Measurements from ENCODE around the gene PTGS2.

The PTGS2 gene

DNA sequence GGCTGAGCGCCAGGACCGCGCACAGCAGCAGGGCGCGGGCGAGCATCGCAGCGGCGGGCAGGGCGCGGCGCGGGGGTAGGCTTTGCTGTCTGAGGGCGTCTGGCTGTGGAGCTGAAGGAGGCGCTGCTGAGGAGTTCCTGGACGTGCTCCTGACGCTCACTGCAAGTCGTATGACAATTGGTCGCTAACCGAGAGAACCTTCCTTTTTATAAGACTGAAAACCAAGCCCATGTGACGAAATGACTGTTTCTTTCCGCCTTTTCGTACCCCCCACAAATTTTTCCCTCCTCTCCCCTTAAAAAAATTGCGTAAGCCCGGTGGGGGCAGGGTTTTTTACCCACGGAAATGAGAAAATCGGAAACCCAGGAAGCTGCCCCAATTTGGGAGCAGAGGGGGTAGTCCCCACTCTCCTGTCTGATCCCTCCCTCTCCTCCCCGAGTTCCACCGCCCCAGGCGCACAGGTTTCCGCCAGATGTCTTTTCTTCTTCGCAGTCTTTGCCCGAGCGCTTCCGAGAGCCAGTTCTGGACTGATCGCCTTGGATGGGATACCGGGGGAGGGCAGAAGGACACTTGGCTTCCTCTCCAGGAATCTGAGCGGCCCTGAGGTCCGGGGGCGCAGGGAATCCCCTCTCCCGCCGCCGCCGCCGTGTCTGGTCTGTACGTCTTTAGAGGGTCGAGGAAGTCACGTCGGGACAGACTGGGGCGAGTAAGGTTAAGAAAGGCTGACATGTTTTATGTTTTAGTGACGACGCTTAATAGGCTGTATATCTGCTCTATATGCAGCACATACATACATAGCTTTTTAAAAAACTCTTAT is at the start of gene PTGS2:
PTGS2 (minus strand) TSS at position 179 of the 817 bp plus-strand sequence; CDS start at position 46, 133 bp downstream.
- peak; percentile 7 for DNase-seq

DNA sequence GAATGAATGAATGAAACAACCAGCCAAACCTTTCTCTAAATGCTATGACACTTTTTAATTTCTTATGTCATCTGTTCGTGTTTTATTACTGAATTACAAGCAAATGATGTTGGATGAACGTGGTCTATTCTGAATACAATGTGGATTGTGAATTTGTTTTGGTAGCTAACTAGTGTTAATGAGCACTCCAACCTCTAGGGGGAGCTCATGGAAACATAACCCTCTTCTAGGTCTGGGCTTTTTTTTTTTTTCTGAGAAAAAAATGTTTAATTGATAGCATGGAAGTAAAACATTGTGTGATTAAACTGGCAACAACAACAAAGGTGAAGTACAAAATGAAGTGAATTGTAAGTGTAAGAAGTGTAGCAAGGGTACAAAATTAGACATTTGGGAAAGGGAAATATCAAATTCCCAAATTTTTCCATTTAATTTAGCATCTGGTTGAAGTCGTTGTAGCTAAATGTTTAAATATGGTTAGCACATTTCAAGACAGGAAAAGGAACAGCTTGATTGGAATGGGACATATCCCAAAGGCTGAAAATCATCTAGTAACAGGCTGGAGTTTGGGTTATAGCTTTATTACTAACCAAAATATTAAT is 42.6 kb upstream of the PTGS2 start:
- DNase-seq, result no peak

DNA sequence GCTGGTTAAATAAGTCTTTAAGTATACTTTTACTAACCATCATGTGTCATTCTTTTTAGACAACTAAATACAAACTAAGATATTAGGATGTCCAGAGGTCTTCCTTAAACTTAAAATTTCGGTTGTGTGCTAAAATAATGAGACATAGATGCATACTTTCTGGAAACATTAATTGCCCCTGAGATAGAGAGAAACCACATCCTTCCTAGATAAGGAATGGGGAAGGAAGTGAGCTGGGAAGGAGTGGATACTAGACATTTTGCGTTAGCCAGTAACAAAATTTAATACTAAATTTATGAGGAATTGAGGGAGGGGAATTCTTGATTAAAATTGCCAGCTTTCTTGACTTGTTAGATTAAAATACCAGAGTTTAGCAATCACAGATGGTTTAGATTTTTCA is 37.1 kb upstream of the PTGS2 start:
- no peak for DNase-seq

DNA sequence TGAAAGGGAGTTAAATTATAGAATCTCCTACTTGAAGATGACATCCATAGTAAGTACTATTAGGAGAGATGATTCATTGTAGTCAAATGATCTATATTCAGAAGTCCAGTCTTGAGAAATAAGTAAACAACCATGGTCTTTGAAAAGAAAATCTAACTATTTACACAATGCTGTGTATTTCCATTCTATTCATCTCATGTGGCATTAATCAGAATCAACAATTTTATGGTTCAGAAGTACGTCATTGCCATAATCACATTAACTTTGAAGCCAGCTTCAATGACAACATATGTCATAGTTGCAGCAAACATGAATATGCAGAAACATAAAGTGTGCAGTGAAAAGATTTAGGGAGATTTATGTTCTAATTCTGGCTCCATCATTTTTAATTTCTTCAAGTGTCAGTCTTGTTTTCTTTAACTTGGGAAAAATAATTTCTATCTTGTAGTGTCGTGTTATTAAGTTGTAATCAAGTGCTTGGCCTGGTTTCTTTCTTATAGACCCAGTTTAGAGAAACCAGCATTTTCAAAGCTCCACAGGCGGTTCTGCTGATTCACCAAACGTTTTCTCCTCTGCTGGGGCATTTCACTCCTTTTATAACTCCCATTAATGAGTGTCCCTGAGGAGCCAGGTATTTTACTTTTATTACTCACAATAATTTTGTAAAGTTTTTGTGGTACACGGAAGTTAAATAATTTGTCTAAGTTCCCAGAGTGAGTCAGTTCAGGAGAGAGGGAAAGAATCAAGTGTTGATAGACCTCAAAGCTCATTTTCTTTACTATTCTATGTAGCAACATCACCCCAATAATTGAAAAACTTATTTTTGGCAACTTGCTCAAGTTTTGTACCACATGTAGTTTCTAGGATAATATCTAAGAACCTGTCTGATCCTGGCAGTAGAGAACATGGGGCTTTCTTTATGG is 35.9 kb upstream of the PTGS2 start:
- DNase-seq, result no peak

DNA sequence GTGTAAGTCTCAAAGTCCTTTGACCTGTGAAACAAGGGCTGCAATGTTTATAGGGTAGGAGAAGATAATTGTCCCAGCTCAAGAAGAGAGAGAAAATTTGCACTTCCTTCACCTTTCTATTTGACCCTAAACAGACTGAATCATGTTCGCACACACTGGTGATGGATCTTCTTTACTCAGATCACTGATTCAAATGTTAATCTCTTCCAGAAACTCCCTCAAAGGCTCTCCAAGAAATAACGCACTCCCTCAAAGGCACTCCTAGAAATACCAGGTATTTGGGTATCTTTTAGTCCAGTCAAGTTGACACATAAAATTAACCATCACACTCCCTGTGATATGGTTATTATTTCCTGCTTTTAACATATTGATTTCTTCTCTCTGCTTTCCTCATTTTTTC is 30.5 kb upstream of the PTGS2 start:
- no peak for DNase-seq

DNA sequence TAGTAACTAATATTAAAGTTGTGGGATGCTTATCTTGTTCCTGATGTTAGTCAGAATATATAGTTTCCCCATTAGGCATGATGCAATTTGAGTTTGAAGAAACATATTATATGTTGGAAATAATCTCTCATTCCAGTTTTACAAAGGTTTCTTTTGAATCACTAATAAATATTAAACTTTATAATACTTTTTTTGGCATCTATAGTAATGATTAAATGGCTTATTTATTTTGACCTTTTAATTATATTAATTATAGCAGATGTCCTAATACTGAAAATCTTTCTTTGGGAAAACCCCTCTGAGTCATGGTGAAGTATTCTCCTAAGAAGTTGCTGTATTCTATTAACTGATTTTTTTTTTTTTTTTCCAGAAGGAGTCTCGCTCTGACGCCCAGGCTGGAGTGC is 28.5 kb upstream of the PTGS2 start:
- DNase-seq, result no peak

DNA sequence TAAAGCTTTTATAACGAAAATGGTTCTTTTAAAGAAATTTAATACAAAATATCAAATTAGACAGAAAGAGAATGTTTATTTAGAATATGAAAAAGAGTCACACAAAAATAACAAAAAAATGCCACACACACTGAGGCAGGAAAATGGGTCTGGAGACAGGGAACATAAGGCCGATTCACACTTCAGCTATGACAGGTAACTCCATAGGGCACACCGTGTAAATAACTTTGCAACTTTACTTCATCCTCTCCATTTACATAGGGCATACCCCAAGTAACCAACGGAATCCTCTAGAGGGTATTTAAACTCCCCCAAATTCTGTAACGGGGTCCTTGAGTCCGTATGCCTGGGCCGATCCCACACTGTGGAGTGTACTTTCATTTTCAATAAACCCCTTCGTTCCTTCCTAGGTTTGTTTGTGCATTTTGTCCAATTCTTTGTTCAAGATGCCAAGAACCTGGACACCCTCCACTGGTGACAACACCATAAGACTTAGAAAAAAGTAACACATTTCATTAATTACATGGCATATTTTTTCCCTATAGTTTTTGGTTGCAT is 23.1 kb upstream of the PTGS2 start:
- no peak for DNase-seq

DNA sequence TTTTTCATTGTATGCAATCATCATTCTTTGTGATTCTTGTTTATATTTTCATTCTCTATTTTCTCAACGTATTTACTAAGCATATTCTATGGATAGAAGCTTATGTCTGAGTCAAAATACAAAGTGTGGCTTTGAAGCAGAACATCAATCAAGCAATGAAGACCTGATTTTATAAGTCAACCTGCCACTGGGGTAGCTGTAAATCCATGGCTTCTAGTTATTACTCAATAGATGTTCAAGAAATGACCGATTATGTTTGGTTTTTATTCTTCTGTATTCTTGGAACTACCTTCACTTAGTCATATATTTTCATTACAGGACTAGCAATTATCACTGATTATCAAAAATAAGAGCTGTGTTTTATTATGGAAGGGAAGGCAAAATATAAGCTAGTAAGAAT is 20.5 kb upstream of the PTGS2 start:
- DNase-seq, result no peak

DNA sequence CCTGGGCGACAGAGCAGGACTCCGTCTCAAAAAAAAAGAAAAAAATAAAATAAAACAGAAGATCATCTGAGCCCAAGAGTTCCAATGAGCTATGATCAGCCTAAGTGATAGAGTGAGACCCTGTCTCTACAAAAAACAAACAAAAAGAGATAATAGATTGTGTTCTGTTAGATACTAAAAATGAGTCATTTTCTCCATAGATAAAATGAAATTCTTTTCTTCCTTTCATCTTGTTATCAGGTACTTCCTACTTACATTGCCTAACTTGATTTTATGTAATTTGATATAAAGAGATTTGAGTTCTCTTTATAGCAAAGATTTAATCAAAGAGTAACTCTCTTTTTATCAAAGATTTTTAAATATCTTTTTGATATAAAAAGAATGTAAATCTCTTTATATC is 19.3 kb upstream of the PTGS2 start:
- DNase-seq, result no peak

DNA sequence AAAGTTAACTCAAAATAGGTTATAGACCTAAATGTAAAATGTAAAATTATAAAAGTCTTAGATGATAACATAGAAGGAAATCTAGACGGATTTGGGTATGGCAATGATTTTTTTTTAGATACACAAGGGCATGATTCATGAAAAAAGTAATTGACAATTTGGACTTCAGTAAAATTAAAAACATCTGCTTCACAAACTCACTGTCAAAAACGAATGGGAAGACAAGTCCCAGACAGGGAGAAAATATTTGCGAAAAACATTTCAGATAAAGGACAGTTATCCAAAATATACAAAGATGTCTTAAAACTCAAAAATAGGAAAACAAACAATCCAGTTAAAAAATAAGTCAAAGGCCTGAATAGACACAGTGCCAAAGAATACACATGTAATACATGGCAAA is 9.7 kb upstream of the PTGS2 start:
- no peak for DNase-seq

DNA sequence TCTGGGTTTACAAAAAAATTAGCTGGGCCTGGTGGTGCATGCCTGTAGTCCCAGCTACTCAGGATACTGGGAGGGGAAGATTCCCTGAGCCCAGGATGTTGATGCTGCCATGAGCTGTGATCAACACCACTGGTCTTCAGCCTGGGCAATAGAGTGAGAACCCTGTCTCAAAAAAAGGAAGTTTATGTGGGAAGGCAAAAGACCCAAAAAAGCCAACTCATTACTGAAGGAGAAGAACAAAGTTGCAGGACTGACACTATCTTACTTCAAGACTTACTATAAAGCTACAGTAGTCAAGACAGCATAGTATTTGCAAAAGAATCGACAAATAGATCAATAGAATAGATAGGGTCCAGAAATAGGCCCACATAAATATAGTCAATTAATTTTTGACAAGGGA is 9.2 kb upstream of the PTGS2 start:
- no peak for DNase-seq

DNA sequence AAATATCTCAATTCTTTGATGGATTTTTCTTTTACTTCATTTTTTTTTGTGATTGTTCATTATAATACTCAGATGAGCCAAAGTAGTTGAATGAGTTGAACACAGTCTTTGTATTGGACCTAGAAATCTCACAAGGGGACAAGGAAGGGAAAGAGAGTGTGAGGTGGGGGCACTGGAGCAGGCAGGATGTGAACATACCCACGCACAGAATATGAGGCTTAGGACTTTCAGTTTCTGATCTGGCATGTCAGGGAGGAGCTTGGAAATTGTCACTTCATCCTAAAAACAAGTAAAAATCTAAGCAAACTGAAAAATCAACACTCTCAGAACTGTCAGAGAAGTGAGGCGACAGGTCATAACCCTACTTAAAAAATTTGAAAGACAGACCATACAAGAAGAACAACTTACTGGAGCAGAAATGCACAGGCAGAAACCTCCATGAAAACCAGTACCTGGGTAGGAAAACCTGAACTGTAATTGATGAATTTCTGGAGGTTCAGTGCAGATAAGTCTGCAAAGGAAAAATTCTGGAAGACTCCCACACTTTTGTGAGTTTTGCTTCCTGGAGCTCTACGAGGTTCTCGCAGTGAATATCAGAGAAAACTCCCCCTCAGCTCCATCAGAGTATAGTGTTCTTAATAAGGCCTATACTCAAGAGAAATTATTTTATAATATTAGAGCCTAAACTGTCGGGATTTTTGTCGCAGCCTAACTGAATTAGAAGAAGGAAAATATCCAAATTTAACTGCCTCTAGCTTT is 3.6 kb upstream of the PTGS2 start:
- DNase-seq, result no peak

DNA sequence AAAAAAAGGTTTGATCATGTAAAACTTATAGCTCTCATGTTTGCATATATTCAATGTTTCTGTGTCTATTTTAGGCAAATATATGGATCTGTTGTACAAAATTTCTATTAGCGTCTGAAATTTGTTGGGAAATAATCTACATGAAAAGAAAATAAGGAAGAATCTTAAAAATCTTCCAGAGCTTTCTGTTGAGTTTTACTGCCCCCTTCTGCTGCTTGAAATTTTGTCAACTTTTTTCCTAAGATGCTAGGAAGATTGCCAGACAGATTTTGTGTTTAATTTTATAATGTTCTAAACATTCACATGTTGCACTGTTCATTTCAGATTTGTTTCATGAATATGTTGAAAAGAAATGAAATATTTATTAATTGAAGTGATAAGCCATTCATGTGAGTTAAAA is 2.5 kb upstream of the PTGS2 start:
- no peak for DNase-seq

DNA sequence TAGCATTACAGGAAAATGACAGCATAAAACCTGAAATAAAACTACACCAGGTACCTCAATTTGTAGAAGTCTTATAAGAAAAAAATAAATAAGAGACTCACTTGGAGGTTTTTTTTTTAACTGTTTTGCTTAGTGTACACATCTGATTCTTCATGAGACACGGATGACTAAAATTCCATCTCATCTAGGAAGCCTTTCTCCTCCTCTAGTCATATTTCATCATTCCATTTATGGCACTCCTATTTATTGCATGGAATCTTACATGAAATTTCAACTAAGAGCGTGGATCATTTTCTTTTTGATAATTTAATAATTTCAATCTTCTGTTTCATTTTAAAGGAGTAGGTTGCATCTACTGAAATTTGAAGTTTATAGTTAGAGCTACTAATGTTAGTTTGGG is 1.6 kb upstream of the PTGS2 start:
- no peak for DNase-seq

DNA sequence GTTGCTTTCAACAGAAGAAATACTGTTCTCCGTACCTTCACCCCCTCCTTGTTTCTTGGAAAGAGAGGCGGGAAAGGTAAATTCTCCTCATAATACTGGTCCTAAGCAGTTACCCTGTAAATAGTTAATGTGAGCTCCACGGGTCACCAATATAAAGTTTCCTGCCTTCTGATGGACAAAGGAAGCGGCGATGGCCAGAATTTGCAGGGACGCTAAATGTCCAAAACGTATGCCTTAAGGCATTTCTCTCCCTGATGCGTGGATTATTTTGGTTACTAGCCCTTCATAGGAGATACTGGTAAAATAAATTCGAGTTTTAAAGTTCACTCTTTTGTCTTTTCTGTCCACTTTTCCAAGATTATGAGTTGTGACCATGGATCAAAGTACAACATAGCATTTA is 898 bp upstream of the PTGS2 start:
- DNase-seq, result no peak

DNA sequence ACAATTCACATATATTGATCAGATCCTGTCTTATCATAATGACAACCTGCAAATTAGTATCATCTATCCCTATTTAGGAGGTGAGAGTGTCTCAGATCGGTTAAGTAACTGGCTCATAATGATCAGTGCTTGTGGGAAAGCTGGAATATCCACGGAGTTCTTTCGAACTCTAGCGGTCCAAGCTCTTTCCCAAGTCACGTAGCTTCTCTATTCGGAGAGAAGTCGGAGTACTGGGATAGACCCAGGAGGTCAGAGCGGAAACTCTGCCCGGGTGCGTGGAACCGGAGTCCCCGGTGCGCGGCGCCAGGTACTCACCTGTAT is 339 bp downstream of the PTGS2 start:
- no peak for DNase-seq

DNA sequence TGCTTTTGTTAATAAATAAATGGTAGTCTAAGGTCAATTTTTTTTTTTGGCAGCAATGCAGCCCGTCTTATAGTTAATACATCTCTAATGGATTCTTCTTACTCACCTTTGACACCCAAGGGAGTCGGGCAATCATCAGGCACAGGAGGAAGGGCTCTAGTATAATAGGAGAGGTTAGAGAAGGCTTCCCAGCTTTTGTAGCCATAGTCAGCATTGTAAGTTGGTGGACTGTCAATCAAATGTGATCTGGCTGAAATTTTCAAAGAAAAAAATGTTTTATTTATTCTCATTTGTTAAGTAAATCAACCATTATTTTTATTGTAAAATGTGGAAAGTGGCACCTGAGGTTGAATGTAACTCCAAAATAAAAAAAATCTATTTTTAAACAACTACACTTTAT is 2.1 kb downstream of the PTGS2 start:
- no peak for DNase-seq

DNA sequence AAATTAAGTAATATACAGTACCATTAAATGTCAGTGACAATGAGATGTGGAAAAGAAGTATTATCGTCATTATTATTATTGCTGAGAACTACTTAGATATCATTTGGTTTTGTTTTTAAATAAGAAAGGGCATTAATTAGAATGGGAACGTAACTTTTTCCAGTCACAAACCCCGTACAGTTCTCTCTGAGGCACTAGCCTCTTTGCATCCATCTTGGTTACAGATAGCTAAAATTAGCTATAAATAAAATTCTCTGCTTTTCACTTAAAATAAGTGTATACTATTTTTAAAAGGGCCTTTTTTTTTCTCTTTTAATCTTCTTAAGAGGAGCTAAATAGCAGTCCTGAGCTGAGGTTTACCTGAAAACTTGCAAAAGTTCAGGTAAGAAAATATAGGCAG is 7.6 kb downstream of the PTGS2 start:
- no peak for DNase-seq

DNA sequence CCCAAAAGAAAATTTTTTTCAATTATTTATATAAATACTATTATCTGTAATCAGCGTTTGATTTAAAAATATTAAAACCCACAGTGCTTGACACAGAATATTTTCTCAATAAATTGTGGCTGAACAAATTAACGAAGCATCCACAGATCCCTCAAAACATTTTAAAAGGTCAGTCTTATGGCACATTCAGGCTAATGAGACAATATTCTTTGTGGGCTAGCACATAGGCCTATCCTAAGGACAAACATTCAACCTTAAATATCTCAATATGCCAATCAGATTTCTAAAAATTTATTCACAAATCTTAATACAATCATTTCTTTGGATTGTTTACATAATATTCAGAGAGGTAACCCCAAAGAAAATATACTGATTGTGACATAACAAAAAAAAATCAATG is 8.1 kb downstream of the PTGS2 start:
- DNase-seq, result no peak

DNA sequence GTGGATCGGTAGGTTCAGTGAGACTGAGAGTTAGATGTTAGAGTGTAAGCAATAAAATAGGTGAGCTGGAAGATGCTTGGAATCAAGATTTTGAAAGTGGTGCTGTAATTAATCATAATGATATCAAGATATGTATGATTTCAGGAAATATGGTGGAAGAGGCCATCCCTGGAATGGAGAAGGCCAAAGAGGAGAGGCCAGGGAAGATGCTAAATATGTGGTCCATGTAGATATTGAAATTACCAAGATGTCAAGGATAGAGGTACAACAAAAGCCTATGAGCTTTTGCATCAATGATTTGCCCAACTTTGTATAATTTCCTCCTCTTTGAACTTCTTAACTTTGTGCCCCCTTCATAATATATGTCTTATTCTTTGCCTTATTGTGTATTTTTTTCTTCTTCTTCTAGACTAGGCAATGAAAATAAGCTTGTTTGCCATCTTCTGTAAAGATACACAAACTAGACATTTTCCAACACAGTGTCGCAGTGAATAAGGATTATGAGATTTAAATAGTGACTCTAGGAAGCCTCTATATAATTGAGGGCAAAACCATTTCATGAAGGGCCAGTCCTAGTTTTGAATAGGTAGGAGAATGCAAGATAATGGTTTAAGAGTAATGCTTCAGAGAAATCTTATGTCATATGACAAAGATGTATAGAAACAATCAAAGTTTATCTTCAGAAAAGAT is 8.9 kb downstream of the PTGS2 start:
- no peak for DNase-seq

DNA sequence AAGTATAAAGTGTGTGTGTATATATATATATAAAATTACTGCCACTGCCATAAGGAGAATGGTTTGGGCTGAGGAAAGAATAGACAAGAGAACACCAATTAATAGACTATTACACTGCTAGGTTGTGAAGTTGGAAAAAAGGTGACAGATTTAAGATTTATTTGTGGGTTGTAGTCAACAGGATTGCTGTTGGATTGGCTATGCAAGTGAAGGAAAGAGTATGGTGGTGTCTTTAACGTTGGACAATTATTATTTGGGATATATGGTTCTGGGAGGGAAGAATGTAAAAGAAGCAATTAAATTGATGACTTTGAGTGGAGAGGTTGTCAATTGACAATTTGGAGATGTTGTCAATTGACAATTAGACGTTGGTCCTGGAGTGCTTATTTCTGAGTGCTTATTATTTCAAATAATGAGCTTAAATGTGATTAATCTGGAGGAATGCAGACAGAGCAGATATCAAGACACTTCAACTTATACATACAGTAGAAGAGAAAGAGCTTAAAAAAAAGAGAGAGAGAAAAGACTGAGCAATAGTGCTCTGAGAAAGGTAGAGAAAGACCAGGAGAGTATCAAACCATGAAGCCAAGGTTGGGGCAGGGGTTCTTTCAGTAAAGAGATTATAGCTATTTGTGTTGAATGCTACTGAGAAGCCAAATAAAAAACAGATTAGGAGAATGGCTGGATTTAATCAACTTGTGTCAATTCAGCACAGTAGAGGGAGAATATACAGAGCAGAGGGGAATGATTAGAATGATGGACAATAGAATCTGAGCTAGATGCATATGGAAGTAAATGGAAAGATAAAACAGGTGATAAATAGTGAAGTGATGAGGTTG is 9.7 kb downstream of the PTGS2 start:
- no peak for DNase-seq

Data from CD4-positive, alpha-beta T cell treated with Interleukin-6 for 4 hours (primary cell).